ENCODE data around the gene SFTPD. TPM values are rescaled to one million over a fixed set of nuclear protein-coding genes. Genes with fewer than 3 reads are reported as not detected.
"Not testable (repeated sequence)": the region's sequence is repeated elsewhere in the genome, so short reads cannot be mapped to it uniquely, and the experiment has no call there.

SFTPD gene
- total RNA-seq: 2.0 TPM

DNA sequence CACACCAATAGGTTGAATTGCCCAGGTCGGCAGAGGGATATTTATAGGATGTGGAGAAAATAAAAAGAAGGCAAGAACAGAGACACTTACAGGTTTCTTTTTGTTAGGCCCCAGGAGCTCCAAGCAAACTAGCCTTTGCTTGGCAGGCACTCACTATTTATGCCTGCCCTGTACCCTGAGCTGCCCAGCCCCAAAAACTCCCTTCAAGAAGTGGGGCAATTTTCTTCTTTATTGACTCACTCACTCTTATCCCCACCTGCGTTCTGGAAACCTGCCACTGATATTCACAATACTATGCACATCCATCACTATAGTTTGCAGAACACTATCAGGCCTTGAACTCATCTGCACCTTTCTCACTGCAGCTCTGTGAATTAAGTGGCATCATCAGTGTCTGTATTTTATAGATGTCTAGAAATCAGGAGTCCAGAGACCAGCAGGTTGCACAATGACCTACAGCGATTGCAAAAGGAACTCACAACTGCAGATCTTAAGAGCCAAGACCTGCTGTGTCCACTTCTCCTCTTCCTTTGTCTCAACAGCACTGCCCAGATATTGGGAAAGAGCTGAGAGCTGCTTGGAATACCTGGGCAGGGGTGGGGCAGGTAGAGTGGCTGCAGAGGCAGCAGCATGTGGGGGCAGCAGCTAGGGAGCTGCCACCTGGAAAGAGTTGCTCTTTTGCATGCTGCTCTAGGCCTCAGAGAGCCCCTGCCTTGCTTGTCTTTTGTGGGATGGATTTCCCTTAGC, at the start of gene SFTPD:
Gene SFTPD (minus strand): TSS at position 130 of the 747 bp plus-strand sequence. CDS start 2,446 bp downstream, outside the sequence.
- peak; percentile 63 for ATAC-seq

DNA sequence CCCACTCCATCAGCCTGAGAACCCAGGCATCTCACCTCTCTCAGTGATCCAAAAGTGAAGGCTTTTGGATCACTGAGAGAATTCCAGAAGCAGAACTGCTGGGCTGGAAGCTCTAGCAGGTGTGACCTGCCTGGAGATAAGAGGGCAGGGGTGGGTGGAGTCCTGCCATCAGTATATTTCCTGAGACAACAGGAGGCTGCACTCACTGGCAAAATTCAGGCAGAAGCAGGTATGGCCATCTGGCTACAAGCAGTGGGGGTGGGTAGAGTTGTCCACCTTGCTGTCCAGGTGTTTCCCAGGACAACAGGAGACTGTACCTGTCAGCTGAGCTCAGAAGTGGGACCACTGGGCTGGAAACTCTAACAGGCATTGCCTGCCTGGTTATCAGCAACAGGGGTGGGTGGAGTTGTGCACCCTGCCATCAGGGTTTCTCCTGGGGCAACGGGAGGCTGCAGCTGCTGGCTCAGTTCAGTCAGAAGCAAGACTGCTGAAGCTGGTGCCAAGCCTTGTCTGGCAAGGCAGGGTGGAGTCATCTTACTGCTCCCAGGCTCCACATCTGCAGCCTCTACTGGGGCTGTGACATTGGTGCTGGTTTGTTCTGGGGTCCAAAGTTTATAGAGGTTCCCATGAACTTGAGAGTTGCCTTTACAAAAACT, 47.2 kb upstream of the SFTPD start:
- no peak for ATAC-seq

DNA sequence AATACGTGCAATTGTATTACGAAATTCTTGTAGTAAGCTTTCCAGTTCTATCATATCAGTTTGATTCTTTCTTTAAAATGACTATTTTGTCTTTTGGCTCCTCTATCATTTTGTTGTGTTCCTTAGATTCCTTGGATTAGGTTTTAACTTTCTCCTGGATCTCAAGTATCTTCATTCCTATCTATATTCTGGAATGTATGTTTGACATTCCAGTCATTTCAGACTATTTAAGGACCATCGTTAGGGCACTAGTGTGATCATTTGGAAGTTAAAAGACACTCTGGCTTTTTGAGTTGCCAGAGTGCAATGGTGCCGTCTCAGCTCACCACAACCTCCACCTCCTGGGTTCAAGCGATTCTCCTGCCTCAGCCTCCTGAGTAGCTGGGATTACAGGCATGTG, 45.7 kb upstream of the SFTPD start:
- ATAC-seq: no peak

DNA sequence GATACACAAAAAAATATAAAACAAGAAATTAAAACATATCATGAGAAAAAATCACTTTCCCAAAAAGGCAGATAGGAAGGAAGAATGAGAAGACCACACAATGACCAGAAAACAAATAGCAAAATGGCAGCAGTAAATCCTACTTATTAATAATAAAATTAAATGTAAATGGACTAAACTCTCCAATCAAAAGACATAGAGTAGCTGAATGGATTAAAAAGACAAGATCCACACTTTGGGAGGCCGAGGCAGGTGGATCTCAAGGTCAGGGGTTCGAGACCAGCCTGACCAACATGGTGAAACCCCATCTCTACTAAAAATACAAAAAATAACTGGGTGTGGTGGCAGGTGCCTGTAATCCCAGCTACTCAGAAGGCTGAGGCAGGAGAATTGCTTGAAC, 39.3 kb upstream of the SFTPD start:
- ATAC-seq: not testable (repeated sequence)

DNA sequence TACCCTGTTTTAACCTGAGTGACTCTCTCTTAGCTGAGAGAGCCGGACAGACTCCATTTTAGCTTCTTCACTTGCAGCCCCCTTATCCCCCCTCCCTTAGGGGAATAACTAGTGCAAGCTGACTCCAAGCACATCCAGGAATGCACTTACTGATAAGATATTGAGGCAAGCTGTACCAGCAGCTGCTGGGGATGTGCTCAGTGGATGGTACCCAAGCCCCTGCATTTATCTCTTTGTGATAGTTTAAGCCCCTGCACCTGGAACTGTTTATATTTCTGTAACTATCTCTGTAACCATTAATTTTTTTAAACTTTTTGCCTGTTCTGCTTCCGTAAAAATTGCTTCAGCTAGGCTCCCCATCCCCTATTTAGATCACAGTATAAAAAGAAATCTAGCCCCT, 37.8 kb upstream of the SFTPD start:
- not testable (repeated sequence) for ATAC-seq

DNA sequence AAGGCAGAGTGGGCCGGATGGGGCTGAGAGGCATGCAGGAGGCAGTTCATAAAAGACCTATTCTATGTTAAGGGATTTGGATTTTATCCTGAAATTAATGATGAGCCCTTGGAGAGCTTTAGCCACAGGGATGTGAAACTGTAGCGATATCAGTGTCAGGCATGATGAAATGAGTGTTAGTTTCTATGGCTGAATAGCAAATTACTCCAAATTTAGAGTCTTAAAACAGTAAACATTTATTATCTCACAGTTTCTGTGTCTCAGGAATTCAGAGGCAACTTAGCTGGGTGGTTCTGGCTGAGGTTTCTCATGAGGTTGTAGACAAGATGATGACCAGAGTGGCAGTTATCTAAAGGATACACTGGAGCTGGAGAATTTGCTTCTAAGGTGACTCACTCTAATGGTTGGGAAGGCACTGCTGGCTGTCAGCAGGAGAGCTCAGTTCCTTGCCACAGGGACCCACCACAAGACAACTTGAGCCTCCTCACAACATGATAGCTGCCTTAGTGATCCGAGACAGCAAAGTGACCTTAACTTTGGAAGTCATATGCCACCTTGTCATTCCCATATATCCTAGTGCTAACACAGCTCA, 36.7 kb upstream of the SFTPD start:
- ATAC-seq: no peak

DNA sequence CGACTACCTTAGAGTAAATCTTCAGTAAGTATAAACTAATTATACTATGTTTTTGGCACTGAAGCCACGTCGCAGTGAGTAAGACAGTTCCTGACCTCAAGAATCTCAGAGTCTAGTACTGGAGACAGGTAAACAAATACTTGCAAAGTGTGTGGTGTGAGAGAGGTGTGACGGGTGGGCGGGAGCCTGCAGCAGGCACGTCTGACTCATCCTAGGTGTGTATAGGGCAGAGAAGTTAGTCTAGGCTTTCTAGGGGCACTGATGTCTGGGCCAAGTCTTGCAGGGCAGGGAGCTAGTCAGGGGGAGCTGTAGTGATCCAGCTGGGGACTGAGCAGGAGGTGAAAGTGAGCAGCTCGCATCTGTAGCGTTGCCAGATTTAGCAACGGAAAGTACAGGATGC, 35.9 kb upstream of the SFTPD start:
- ATAC-seq: peak; percentile 93

DNA sequence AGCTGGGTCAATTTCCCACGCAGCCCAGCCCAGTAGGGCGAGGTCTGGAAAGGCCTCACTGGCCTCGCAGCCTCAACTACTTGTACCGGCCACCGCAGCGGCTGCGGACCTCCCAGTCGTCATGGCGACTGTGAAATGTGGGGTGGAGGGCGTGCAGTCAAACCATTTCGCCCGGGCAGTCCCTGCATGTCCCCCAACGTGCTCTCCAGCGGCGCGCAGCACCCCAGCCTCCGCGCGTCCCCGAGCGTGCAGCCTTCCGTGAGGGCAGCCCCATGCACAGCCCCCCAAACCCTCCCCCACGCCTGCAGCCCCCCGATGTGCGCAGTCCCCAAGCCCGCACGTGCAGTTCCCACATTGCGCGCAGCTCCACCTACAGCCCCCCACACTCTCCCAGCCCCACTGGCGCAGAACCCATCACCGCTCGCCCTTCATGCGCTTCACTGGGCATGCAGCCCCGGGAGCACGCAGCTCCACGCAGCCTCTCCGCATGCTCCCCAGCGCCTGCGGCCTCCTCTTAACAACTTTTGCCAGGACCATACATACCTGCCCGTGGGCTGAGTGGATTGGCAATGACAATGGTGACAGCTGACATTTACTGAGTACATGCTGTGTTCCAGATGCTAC, 34.5 kb upstream of the SFTPD start:
- no peak for ATAC-seq

DNA sequence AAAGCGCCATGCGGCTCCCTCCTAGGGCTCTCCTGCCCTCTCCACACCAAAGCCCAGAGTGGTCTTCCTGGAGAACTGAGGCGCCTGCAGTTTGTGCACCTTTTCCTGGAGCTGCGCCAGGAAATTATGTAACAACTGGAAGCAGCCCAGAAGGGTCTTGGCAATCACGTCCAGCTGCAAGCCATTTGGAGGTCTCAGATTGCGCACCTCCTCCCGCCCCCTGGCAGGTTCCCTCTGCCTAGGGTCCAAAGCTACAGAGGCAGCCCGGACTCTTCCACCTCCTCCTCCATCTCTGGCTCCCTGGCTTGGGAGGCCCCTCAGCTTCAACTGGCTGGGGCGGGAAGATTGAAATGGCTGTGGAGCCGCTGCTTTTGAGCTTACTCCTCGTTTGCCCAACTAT, 34.0 kb upstream of the SFTPD start:
- no peak for ATAC-seq

DNA sequence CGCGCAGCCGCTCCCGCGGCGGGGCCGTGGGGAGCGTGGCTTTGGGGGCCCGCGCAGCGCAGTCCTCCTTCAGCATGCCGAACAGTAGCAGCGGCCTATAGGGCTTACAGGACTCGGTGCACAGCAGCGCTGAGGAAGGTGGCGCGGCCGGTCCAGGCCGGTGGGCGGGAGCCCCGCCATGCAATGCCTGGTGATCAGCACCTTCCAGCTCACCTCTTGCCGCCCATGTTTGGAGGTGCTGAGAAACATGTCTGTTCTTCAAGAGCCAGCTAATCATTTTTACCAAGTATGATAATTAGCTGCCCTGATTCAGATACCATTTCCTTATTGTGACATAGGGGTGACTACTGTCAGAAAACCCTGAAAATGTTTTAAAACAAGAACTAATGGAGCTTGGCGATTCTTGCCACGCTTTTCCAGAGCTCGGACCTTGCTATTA, 33.5 kb upstream of the SFTPD start:
- no peak for ATAC-seq

DNA sequence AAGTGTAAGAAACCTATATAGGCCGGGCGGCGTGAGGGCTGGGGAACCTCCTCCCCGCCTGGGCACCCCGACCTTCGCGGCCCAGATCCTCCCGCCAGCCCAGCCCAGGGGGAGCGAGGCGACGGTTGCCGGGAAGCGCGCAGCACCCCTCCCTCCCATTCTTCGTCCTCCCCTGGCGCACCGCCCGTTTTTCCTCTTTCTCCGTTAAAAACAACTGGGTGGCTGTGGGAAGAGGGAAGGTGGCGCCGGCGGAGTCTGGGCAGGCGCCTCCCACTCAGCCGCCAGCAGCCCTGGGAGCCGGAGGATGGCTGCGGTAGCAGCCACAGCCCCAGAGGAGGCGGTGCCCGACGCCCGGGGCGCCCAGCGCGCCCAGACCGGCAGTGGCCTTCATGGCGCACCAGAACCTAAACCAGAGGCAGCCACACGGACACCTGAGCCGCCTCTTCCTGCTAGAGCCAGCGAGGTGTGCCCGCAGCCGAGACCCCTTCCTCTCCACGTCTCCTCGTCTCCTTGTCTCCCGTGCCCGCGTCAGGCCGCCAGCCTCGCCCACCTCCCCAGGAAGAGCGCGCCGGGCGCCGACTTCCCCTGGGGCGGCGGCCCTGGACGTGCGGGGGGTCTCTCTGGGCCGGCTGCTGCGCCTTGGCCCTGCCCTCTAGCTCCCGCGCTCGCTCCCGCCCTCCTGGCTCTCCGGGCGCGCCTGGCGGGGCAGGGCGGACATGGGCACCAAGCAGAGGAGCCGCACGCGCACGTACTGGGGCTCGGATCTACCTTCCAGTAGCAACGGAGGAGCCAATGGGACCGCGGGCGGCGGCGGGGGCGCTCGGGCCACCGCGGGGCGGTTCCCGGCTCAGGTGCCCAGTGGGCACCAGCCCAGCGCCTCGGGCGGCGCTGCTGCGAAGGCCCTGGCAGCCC, 32.8 kb upstream of the SFTPD start:
- ATAC-seq: peak; percentile 82

DNA sequence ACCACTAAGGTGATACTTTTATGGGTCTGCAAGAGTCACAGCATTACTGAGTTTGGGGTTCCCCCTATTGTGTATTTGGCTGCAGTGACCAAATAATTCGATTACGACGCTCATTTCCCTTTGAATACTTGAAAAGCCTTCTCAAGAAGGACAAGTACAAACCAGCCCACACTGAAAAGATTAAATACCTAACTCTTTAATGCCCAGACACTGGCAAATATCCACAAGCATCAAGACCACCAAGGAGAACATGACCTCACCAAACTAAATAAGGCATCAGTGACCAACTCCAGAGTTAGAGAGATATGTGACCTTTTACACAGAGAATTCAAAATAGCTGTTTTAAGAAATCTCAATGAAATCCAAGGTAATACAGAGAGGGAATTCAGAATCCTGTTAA, 31.8 kb upstream of the SFTPD start:
- ATAC-seq: no peak

DNA sequence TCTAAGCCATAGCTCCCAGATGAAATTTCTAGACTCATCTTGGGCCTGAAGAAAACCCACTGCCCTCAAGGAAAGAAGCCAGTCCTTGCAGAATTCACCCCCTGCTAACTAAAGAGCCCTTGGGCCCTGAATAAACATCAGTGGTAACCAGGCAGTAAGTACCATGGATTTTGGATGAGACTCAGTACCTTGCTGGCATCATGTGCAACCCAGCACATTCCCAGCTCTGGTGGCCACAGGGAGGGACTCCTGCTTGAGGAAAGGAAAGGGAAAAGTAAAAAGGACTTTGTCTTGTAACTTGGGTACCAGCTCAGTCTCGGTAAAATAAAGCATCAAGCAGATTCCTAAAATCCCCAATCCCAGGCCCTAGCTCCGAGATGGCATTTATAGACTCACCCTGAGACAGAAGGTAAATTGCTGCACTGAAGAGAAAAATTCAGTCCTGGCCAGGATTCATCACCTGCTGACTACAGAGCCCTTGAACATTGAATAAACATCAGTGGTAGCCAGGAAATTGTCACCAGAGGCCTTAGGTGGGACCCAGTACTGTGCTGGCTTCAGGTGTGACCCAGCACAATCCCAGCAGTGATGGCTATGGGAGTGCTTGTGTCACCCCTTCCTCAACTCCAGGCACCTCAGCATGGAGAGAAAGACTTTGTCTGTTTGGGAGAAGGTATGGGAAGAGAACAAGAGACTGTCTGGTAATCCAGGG, 31.2 kb upstream of the SFTPD start:
- ATAC-seq: no peak

DNA sequence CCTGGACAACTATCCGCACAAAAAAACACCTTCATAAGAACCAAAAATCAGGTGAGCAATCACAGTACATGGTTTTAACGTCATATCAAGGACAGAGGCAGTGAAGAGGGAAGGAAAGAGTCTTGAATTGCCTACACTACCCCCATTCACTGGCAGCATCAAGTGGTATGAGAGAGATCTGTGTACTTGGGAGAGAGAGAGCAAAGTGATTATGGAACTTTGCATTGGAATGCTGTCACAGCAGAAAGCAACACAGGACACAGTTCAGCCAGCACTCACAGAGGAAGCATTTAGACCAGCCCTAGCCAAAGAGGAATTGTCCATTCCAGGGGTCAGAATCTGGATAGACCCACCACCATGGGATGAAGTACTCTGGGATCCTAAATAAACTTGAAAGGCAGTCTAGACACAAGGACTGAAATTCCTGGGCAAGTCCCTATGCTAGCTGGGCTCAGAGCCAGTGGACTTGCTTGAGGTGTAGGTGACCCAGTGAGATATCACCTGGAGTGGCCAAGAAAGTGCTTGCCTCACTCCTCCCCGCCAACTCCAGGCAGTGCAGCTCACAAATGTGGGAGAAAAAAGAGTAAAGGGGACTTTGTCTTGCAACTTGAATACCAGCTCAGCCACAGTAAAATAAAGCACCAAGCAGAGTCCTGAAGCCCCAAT, 30.5 kb upstream of the SFTPD start:
- no peak for ATAC-seq

DNA sequence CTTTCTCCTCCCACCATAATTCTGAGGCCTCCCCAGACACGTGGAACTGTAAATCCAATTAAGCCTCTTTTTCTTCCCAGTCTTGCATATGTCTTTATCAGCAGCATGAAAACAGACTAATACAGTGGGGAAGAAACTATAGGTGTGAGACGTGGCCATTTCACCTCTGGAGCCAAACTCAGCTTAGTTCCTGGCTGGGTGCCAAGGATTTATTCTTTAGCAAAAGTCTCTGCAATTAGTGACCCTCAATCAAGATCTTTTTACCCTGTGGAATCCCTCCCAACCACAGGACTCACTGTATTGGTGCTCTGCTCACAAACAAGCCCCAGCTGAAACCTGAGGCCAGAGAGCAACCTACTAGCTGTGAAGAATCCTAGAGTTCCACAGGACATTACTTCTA, 28.1 kb upstream of the SFTPD start:
- ATAC-seq: no peak

DNA sequence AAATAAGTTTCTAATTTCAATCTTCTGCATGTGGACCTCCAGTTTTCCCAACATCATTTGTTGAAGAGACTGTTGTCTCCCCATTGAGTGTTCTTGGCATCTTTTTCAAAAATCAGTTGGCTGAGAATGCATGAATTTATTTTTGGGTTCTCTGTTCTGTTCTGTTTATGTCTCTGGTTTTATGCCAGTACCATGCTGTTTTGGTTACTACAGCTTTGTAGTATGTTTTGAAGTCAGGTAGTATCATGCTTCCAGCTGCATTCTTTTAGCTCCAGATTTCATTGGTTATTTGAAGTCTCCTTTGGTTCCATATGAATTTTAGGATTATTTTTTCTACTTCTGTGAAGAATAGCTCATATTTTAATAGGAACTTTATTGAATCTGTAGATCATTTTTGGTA, 21.2 kb upstream of the SFTPD start:
- no peak for ATAC-seq

DNA sequence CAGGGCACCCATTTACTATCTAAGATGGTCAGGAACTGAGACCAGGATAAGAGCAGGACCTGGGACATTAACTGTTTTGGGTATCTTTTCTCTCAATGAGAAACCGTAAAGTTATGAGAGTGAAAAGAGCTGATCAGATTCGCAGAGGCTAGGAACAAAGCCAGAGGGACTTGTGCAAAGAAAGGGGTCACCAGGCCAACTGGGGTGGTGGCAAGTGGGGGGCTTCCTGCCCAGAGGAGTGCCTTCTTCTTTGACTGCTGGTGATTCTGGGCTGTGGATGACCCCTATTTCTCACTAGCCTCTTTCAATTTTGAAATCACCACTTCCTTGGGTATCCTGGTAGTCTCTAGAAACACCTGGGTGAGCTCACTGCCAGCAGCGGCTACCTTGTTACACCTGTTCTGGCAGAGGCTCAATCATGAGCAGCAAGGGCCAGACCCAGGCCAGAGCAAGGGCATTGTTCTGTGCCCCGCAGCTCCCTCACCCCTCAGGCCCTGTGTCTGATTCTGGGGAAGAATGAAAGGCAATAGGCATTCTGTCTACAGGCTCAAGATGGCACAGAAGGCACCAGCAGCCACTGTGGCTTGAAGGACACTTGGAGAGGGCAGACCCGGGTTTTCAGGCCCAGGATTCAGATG, 999 bp downstream of the SFTPD start:
- ATAC-seq: no peak

DNA sequence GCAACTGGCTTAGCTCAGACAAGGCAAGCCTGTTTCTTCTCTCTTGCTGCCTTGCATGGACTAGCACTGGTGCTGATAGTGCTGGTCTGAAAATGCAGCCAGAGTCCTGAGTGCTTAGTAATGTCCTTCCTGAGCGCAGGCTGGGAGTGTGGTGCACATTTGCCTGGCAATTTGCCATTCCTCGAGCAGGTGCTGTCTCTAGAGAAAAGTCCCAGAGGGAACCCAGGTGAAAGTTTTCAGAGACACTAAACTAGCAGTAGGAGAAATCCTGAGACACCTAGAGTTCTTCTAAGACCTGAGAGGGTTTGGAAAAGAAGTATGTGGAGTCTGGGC, 1.9 kb downstream of the SFTPD start:
- no peak for ATAC-seq

DNA sequence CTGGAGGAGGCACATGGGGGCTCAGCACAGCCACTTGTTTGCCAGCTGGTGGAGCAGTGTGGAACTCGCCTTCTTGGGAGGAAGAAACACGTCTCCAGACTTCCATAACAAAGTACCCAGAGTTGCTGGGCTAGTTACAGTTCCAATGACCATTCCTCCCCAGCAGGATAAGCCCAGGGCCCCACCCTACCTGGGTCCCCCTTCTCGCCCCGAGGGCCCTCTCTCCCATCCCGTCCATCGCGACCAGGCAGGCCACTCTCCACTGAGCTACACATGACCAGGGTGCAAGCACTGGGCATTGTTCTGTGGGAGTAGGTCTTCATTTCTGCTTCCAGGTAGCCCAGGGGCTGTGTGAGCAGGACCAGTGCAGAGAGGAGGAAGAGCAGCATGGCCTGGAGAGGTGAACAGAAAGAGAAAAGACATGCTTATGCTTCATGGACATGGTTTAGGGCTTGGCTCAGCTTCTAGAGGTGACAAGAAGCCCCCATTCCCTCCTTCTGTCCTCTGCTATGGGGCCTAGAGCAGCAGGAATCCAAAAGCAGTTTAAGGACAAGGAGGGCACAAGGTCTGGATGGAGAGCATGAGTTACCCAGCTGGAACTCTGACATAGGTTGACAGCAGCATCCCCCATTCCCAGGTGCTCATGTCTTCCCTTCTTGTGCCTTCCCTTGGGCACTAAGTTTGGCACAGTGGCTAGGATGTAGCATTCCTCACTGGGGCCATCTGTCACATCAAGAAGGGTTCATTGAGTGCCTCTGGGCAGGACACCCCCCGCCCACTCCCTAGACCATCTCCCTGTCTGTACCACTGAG, 2.4 kb downstream of the SFTPD start:
- ATAC-seq: no peak

Data from esophagus mucosa (tissue), 1 donor.